GM13976 (cell line): ENCODE data around the gene NACAD.
"Not testable (repeated sequence)": the region's sequence is repeated elsewhere in the genome, so short reads cannot be mapped to it uniquely, and the experiment has no call there.

Experiments
- DNase-seq: peaks from one replicate; pipeline ENCODE4 v3.0.0; 2012; ENCODE audit warnings: low spot score
- CTCF ChIP-seq: IDR thresholded peaks from 2 replicates; pipeline ENCODE4 v1.5.1; 2012; ENCODE audit warnings: borderline replicate concordance, mild to moderate bottlenecking; ENCODE audit not compliant: insufficient read depth; ENCODE audit errors: extremely low read depth, missing control alignments, control extremely low read depth
- in situ Hi-C: fragments of 300-500 bp; cut with MboI; formaldehyde crosslinking; loops from one replicate; pipeline ENCODE4 v1.12.0; 2022; ENCODE audit warnings: low sequenced_read_pairs, mixed read lengths, inconsistent platforms; ENCODE audit not compliant: unreplicated experiment

Gene NACAD

GRCh38 chr7:45036317-45036716, 52.5 kb downstream of the NACAD start:
- no peak for TF ChIP-seq CTCF
- in situ Hi-C loops = no loop called here
- DNase-seq = no peak

- no peak for TF ChIP-seq CTCF
- in situ Hi-C loops = no loop called here
- no peak for DNase-seq
Observed at GRCh38 chr7:45035893-45036292, 52.9 kb downstream of the NACAD start.

- no peak for DNase-seq
- in situ Hi-C loops = no loop called here
- no peak for TF ChIP-seq CTCF
Observed at GRCh38 chr7:45035371-45035770, 53.4 kb downstream of the NACAD start.

GRCh38 chr7:45034710-45035109, 54.1 kb downstream of the NACAD start:
- in situ Hi-C loops, DNase-seq: not testable (repeated sequence)

- no peak for DNase-seq
- no peak for TF ChIP-seq CTCF
- in situ Hi-C loops = no loop called here
Observed at GRCh38 chr7:45033931-45034290, 54.9 kb downstream of the NACAD start.

- no peak for DNase-seq
- in situ Hi-C loops = no loop called here
- TF ChIP-seq CTCF = no peak
Observed at GRCh38 chr7:45033261-45033930, 55.4 kb downstream of the NACAD start.

GRCh38 chr7:45032421-45032820, 56.3 kb downstream of the NACAD start:
- in situ Hi-C loops = no loop called here
- DNase-seq = no peak
- TF ChIP-seq CTCF = no peak
